GM21360 (cell line): ENCODE measurements around the gene RPL28.
"Not testable (repeated sequence)": the region's sequence is repeated elsewhere in the genome, so short reads cannot be mapped to it uniquely, and the experiment has no call there.

ENCODE experiments used
- ATAC-seq: cut with Tn5 transposase; IDR thresholded peaks from one replicate; pipeline ENCODE4 v1.9.1; 2021; ENCODE audit warnings: mild to moderate bottlenecking, moderate library complexity; ENCODE audit not compliant: unreplicated experiment

RPL28 gene

DNA sequence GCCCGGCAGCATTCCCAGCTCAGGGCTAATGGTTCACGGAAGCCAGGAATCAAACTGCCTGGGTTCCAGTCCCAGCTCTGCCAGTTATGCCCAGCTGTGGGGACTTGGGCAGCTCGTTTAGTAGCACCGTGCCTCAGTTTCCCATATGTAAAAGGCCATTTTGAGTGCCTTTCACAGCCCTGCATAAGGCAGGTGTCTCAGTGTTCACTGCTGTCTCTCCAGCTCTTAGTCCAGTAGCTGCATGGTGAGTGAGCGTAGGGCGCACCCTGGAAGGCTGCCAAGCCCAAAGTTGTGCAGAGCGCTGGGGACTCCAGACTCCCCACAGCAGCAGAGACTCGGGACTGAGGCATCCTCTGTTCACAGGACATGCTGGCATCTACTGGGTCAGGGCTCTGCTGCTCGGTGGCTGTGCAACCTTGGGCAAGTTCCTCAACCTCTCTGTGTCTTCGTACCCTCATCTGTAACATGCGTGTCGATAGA lies 5.5 kb downstream of the RPL28 start:
- no peak for ATAC-seq

- no peak for ATAC-seq
These were observed 6.2 kb downstream of the RPL28 start for GRCh38 chr19:55391702-55392615.

DNA sequence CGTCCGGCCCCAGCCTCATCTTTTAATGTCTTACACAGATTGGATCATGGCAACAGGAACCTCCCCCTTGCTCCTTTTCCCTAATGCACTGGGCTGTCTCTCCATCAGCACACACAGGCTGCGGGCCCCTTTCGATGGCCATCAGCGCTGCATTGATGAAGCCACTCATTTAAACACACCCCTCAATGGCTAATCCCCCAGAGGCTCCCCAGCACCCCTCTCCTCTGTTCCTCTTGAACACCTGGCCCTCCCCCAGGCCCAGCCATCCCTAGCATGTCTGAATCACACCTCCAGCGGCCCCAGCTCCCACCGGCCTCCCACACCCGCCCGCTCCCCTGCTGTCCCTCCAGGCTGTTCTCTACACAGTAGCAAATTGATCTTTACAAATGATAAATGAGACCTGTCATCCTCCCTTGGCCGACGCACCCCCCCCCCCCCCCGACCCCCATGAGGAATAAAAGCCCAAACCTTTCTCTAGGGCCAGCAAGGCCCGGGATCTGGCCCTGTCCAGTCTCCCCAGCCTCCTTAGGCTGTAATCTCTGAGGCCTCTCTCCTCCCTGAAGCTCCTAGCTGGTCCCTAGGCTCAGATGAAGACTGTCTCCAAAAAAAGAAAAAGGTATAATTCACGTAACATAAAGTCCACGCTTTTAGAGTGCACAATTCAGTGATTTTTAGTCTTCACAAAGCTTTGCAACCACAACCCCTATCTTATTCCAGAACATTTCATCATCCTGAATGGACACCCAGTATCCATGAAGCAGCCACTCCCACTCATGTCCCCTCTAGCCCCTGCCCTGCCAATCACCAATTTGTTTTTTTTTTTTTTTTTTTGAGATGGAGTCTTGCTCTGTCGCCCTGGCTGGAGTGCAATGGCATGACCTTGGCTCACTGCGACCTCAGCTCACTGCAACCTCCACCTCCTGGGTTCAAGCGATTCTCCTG lies 7.4 kb downstream of the RPL28 start:
- ATAC-seq = no peak

DNA sequence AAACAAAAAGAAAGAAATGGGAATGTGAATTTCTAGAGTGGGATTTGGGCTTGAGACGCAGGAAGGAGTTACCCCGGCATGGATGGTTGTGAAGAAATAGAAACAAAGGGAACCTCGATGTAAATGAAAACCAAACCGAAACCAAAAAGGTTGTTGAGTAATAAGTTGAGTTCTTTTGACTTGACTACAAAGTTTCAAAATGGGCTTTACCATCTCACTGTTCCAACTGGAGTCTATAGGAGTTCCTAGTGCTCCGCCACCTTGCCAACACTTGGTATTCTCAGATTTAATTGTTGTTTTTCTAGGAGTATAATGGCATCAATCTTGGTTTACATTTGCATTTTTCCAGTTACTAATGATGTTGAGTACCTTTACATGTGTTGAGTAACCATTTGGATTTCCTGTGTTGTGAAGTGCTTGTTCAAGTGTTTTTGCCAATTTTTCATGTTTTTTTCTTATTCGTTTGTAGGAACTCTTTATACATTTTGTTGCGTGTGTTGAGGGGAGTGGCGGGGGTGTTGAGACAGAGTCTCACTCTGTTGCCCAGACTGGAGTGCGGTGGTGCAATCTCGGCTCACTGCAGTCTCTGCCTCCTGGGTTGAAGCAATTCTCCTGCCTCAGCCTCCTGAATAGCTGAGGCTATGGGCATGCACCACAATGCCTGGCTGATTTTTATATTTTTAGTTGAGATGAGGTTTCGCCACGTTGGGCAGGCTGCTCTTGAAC lies 12.6 kb downstream of the RPL28 start:
- ATAC-seq = no peak

DNA sequence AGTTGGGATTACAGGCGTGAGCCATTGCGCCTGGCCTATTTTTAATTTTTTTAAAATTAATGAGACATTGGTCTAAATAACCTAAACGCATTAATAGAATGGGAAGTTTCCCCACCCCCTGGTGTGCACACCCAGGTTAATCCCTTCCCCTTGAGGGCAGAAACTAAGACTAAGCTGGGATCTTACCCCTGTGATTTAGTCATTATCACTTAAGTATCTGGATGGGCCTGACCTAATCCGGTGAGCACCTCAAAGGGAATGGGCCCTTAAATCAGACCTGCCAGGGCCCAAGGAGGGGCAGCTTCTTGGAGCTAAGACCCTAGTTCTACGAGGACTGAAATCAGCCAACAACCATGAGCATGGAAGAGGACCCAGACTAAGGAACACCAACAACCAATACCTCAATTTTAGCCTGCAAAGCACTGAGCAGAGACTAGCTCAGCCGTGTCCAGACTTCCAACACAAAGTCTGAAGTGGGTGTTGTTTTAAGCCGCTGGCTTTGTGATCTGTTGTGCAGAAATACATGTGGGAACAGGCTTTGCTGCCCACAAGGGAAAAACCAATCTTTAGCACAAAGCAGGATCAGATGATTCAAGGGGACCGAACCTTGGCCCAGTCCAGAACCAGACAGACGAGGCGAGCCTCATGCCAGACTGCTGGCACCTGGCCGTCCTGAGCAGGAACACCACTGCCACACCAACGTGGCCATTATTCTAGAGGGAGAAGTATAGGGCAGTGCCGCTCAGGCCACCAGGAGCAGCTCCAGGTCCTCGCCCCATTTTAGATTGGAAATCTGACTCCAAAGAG lies 14.8 kb downstream of the RPL28 start:
- no peak for ATAC-seq

DNA sequence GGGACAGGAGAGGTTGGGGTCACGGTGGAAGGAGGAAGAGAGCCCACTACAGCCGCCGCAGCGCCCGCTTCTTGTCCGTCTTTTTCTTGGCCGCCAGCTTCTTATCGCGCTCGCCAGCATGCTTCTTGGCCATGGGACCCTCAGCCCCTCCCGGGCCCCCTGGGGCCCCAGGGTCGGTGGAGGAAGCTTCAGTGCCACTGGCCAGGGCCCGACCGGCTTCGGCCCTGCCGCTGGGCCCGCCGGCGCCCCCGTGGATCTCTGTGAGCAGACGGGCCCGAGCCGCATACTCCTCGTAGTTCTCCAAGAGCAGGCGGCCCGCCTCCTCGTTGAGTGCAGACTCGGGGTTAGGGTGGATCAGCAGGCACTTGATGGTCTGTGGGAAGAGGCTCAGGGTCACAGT lies 15.7 kb downstream of the RPL28 start:
- not testable (repeated sequence) for ATAC-seq

- ATAC-seq = no peak
These were observed 16.8 kb downstream of the RPL28 start for GRCh38 chr19:55402509-55402908.

GRCh38 chr19:55405638-55406037 lies 19.9 kb downstream of the RPL28 start:
- no peak for ATAC-seq

DNA sequence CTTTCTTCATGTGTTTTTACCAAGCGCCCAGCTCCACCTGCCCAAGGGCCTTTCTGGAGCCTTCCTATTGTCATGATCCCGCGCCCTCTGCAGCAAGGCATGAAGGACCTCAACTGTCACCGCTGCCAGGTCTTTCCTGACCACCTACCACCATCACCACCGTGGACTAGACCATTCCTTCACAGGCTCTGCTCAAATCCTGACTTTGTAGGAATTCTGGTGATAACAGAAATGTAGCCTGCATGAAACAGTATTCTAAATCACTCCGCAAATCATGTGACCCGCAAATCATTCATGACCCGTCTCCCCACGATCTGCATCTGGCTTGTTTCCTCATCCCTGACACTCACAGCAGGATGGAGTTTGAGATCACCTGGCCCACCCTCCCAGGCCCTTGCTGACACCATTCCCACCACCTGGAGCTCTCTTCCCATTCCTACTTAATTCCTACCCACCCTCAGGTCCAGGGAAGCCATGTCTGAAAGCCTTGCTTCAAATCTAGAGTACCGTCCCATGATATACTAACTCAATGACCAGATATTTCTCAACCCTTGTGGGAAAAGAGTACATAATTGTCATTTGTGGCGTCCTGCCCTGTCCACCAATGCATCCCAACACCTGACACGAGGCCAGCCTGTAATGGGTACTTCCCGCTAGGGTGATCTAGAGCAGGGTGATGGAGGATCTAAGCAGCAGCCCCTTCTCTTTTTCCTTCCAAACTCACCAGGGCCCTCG lies 20.5 kb downstream of the RPL28 start:
- no peak for ATAC-seq

DNA sequence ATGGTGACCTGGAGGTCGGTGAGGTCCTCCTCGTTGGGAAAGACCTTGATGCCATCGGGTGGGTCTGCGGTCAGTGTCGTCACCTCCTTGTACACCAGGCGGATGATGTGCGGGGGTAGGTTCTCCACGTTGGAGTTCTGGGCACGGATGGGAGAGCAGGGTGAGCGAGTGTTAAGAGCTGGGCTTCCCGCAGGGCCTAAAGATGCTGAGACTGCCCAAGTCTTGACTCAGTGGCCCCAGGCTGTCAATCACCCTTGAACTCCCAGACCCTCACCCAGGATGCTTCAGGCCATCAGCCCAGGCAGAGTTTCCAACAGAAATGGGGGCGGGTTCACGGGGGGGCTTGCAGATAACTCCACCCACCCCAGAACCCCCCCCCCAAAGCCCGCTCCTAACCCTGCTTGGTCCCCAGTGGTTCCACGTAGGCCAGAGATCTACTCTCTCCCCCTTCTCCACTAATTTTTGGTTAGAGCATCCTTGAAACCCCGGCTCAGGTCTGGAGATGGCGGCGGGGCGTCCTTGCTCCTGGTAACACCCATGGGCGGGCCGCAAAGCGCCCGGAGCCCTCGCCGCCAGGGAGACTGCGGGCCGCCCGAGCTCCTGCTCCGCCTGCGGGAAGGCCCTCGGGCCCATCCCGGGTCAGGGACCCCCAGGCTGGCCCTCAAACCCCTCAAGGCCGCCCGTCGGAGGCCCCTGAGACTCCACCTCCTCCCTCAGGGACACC lies 21.3 kb downstream of the RPL28 start:
- ATAC-seq = no peak

- peak; percentile 59 for ATAC-seq
These were observed 21.7 kb downstream of the RPL28 start, which contains the start of gene UBE2S for GRCh38 chr19:55407550-55407799. Gene UBE2S (minus strand): TSS chr19:55407788. CDS start chr19:55407589, 199 bp downstream.

- peak; percentile 78 for ATAC-seq
These were observed 22.2 kb downstream of the RPL28 start for GRCh38 chr19:55407800-55408532.

- no peak for ATAC-seq
These were observed 22.8 kb downstream of the RPL28 start for GRCh38 chr19:55408533-55408872.

DNA sequence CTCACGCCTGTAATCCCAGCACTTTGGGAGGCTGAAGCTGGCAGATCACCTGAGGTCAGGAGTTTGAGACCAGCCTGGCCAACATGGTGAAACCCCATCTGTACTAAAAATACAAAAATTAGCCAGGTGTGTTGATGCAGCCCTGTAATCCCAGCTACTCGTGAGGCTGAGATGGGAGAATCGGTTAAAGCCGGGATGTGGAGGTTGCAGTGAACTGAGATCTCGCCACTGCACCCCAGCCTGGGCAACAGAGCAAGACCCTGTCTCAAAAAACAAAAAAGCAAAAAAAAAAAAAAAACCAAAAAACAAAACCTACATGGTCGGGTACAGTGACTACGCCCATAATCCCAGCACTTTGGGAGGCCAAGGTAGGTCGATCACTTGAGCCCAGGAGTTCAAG lies 23.4 kb downstream of the RPL28 start:
- ATAC-seq = not testable (repeated sequence)

DNA sequence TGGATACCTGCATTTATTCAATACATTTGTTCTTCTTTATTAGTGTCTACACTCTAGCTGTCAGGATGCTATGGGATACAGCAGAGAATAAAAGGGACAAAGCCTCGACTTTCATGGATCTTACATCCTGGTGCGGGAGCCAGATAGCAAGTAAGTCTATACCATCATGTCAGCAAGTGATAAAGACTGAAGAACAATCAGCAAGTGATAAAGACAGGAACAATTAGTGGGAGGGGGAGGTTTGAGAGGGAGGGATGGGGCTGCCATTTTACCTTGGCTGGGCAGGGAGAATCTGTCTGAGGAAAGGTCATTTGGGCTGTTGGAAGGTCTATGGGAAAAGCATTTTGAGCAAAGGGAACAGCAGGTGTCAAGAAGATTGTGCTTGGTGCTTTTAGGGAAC lies 24.4 kb downstream of the RPL28 start:
- ATAC-seq = no peak

DNA sequence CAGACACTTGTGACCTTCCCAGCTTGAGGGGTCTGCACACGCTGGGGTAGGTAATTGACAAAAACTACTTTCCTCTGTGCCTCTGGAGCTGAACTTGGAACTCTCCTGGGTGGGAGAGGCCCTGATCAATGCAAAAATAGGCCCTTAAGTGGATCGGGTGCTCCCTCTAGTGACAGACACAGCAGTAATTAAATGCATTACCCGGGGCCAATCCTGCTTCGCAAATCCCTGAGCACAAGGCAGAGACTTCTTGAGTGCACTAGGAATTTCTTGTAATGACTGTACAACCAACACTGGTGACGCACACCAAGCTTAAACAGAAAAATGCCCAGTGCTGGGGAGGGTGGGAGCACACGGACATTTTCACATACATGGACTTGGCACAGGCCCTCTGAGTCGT lies 32.5 kb downstream of the RPL28 start:
- no peak for ATAC-seq

DNA sequence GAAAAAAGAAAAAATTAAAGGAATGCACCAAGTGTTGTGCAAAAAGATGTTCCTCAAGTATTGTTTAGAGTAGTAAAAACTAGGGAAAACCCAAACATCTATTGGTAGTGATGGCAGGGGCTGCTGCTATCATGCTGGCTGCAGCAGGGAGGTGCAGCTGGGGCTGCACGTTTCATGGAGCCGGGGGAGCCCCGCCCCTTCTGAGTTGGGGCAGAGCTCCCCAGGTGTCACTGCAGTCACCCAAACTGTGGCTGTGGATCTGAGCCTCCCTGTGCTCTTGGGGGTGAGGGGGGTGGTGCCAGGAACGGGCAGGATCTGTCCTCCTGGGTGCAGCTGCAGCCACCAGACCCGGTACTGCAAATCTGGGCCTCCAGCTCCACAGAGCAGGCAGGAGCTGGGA lies 33.4 kb downstream of the RPL28 start:
- no peak for ATAC-seq

GRCh38 chr19:55419624-55420236 lies 34.0 kb downstream of the RPL28 start:
- no peak for ATAC-seq
